K562 (cell line): ENCODE results near the gene AGRN. TPM values are rescaled to one million over a fixed set of nuclear protein-coding genes. Genes with fewer than 3 reads are reported as not detected.
A peak's percentile ranks its signal among the peaks of the same experiment; 100 is the strongest.

Source experiments
- BCOR ChIP-seq: fragments of 450-650 bp; IDR thresholded peaks from 2 replicates; pipeline ENCODE4 v1.6.1; 2016
- CBX2 ChIP-seq: fragments of 200-600 bp; sonication (generic); IDR thresholded peaks from one replicate; pipeline ENCODE4 v1.6.1; 2012; ENCODE audit warnings: mild to moderate bottlenecking, low read length, inconsistent platforms; ENCODE audit not compliant: insufficient read depth, poor library complexity, severe bottlenecking
- CHD1 ChIP-seq: fragments of 200-600 bp; sonication (generic); IDR thresholded peaks from one replicate; pipeline ENCODE4 v1.6.1; 2012; ENCODE audit warnings: mild to moderate bottlenecking, moderate library complexity, low read length, inconsistent platforms
- KLF10 ChIP-seq: fragments of 250-450 bp; sonication (Bioruptor Pico); IDR thresholded peaks from 2 replicates; pipeline ENCODE4 v1.6.1; 2021; ENCODE audit warnings: matching md5 sums
- MYBL2 ChIP-seq, 2 experiments: fragments of 450-650 bp in 1 of 2; sonication (generic) in 1 of 2; formaldehyde crosslinking in 1 of 2; IDR thresholded peaks; 2 replicates each; pipeline versions ENCODE4 v1.6.1 to v1.8.1; 2017 to 2022; ENCODE audit warnings: borderline replicate concordance in 1 of 2, inconsistent platforms in 1 of 2, low read depth in 1 of 2, mild to moderate bottlenecking in 1 of 2, missing genetic modification reagents in 1 of 2, moderate library complexity in 1 of 2
- NFIC ChIP-seq: fragments of 450-650 bp; IDR thresholded peaks from 2 replicates; pipeline ENCODE4 v1.6.1; 2017; ENCODE audit warnings: mild to moderate bottlenecking, inconsistent platforms
- NR2C2 ChIP-seq, 2 experiments: fragments of 200-800 bp in 1 of 2; sonication (Bioruptor generic) in 1 of 2; sonication (generic) in 1 of 2; formaldehyde crosslinking in 1 of 2; IDR thresholded peaks; 2 replicates each; pipeline versions ENCODE4 v1.6.1 to v1.8.0; 2016 to 2022; ENCODE audit warnings: mild to moderate bottlenecking in 1 of 2, missing compliant biosample characterization in 1 of 2, missing genetic modification characterization in 1 of 2, missing genetic modification reagents in 1 of 2
- PKNOX1 ChIP-seq: fragments of 450-650 bp; IDR thresholded peaks from 2 replicates; pipeline ENCODE4 v1.6.1; 2016
- RB1 ChIP-seq: fragments of 450-650 bp; IDR thresholded peaks from 2 replicates; pipeline ENCODE4 v1.6.1; 2017; ENCODE audit warnings: low read depth, mild to moderate bottlenecking
- RBM15 ChIP-seq: fragments of 200-400 bp; formaldehyde crosslinking; IDR thresholded peaks from 2 replicates; pipeline ENCODE4 v1.6.1; 2018; ENCODE audit warnings: mild to moderate bottlenecking, low read length, moderate library complexity; ENCODE audit not compliant: insufficient read depth
- RFX5 ChIP-seq: IDR thresholded peaks from 2 replicates; pipeline ENCODE4 v1.6.1; 2011; ENCODE audit warnings: low read depth, mild to moderate bottlenecking, improper control_type of control experiment, low read length
- ZBTB1 ChIP-seq: sonication (generic); formaldehyde crosslinking; IDR thresholded peaks from 2 replicates; pipeline ENCODE4 v1.8.1; 2023; ENCODE audit warnings: missing genetic modification reagents, low read depth, mild to moderate bottlenecking, borderline replicate concordance
- ZEB2 ChIP-seq: fragments of 450-650 bp; IDR thresholded peaks from 2 replicates; pipeline ENCODE4 v1.6.1; 2016
- ZHX1 ChIP-seq: fragments of 150-350 bp; conservative IDR thresholded peaks from 2 replicates; pipeline ENCODE4 v1.6.1; 2014; ENCODE audit warnings: low read length
- ZMIZ1 ChIP-seq, 2 experiments: fragments of 150-350 bp in 1 of 2; IDR thresholded peaks; 2 replicates each; pipeline ENCODE4 v1.6.1; 2012 to 2016; ENCODE audit warnings: low read depth in 2 of 2, low read length in 2 of 2, mild to moderate bottlenecking in 1 of 2, moderate library complexity in 1 of 2
- ZNF146 ChIP-seq: IDR thresholded peaks from one replicate; pipeline ENCODE4 v1.6.1; 2018; ENCODE audit warnings: missing compliant biosample characterization; ENCODE audit not compliant: unreplicated experiment
- ZNF384 ChIP-seq: IDR thresholded peaks from 2 replicates; pipeline ENCODE4 v1.6.1; 2012; ENCODE audit warnings: low read depth, low read length, improper control_type of control experiment
- ZNF511 ChIP-seq: sonication (generic); formaldehyde crosslinking; IDR thresholded peaks from 2 replicates; pipeline ENCODE4 v1.8.0; 2022; ENCODE audit warnings: mild to moderate bottlenecking, missing genetic modification reagents
- ZNF589 ChIP-seq: fragments of 200-800 bp; sonication (Bioruptor generic); IDR thresholded peaks from 2 replicates; pipeline ENCODE4 v1.6.1; 2016; ENCODE audit warnings: low read depth, missing genetic modification characterization, missing compliant biosample characterization
- polyA plus RNA-seq, 8 experiments: library from polyadenylated mRNA; depleted of rRNA in 4 of 8; stranded (reverse) in 5 of 8; unstranded in 3 of 8; fragments of >200 nt; fragmentation: Nextera tagmentation in 2 of 8; fragmentation: Illumina TruSeq in 1 of 8; extraction: Ambion mirVana in 2 of 8; extraction: Trizol in 1 of 8; gene quantifications; 2 replicates each; pipeline versions ENCODE4 v1.2.1 to v1.2.3, GENCODE V29; 2011 to 2014; ENCODE audit warnings: inconsistent platforms in 1 of 8, missing spikeins in 1 of 8
- total RNA-seq, 7 experiments: library from RNA; depleted of rRNA in 6 of 7; stranded (reverse); fragments of >200 nt in 6 of 7; fragmentation: Illumina TruSeq in 2 of 7; extraction: Trizol in 2 of 7; gene quantifications; 2 replicates each; pipeline versions ENCODE4 v1.2.1 to v1.2.3, GENCODE V29; 2011 to 2021; ENCODE audit warnings: low replicate concordance in 1 of 7

AGRN gene
- total and polyA plus RNA-seq, 9 of the 15 experiments (the other 6 are each of a cell fraction or from before 2014, with no cell fraction given): 0.04 to 111 (median 18.1) TPM

- TF ChIP-seq ZMIZ1 (IDR thresholded peaks at IDR 0.05; ENCODE audit: low read depth in 2 of 2, low read length in 2 of 2) (no peak; a peak in 1 of 4 replicates), PKNOX1 (no peak), MYBL2 (IDR thresholded peaks at IDR 0.05; ENCODE audit: low read depth) (no peak), MYBL2 (CRISPR knock-in tag; IDR thresholded peaks at IDR 0.05; ENCODE audit: borderline replicate concordance) (no peak), CBX2 (no peak), KLF10 (CRISPR knock-in tag) (no peak), ZNF146 (no peak), RFX5 (no peak), ZNF511 (no peak; the same call in 1 of the 2 replicates), RB1 (peak; percentile 79; the same call in 1 of the 2 replicates), NR2C2 (CRISPR knock-in tag; IDR thresholded peaks at IDR 0.05) (0 out of 2 replicates have a peak, but pooled peaks have one; percentile 16), NR2C2 (tag; IDR thresholded peaks at IDR 0.05) (no peak), ZNF384 (no peak), CHD1 (no peak), BCOR (no peak), ZBTB1 (no peak), ZNF589 (CRISPR knock-in tag) (no peak), RBM15 (no peak), NFIC (0 out of 2 replicates have a peak, but pooled peaks have one; percentile 2), ZEB2 (no peak), ZHX1 (no peak)
Measured at GRCh38 chr1:1059494-1060280, 39.8 kb downstream of the AGRN start (continued).
